Endothelial cell of umbilical vein (primary cell): Measurements from ENCODE around the gene MADCAM1.

ENCODE experiments used
- CTCF ChIP-seq, 2 donors: IDR thresholded peaks; 1 replicate in 1 of 2; 2 replicates in 1 of 2; pipeline ENCODE4 v1.5.1; 2011; ENCODE audit warnings: low read length in 2 of 2, mild to moderate bottlenecking in 2 of 2, moderate library complexity in 2 of 2, control low read depth in 1 of 2, inconsistent platforms in 1 of 2, low read depth in 1 of 2; ENCODE audit not compliant: insufficient read depth in 1 of 2; ENCODE audit errors: extremely low read depth in 1 of 2
- EZH2 ChIP-seq: IDR thresholded peaks from 2 replicates; pipeline ENCODE4 v1.6.1; 2012; ENCODE audit warnings: borderline replicate concordance, low read depth, mild to moderate bottlenecking, moderate library complexity, low read length, inconsistent platforms; ENCODE audit not compliant: severe bottlenecking
- JUN ChIP-seq: IDR thresholded peaks from 2 replicates; pipeline ENCODE4 v1.6.1; 2011; ENCODE audit warnings: borderline replicate concordance, low read depth; ENCODE audit not compliant: insufficient read length, insufficient read depth
- MAX ChIP-seq: IDR thresholded peaks from 2 replicates; pipeline ENCODE4 v1.6.1; 2011; ENCODE audit not compliant: insufficient read depth, insufficient read length
- MYC ChIP-seq: IDR thresholded peaks from one replicate; pipeline ENCODE4 v1.6.1; 2011; ENCODE audit warnings: mild to moderate bottlenecking, low read depth, low read length
- POLR2A ChIP-seq: IDR thresholded peaks from 2 replicates; pipeline ENCODE4 v1.6.1; 2012; ENCODE audit warnings: low read depth, mild to moderate bottlenecking, control low read depth, low read length

GRCh38 chr19:511101-511851, 15.0 kb downstream of the MADCAM1 start:
- TF ChIP-seq CTCF (IDR thresholded peaks at IDR 0.05; ENCODE audit: extremely low read depth in 1 of 2, insufficient read depth in 1 of 2, low read depth in 1 of 2, low read length in 2 of 2) (no peak), MAX (no peak), JUN (no peak), MYC (no peak), POLR2A (peak; percentile 34), EZH2 (no peak)
